ENCODE data around the gene INO80C.
A peak's percentile ranks its signal among the peaks of the same experiment; 100 is the strongest.

INO80C gene, protein sequence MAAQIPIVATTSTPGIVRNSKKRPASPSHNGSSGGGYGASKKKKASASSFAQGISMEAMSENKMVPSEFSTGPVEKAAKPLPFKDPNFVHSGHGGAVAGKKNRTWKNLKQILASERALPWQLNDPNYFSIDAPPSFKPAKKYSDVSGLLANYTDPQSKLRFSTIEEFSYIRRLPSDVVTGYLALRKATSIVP

DNA sequence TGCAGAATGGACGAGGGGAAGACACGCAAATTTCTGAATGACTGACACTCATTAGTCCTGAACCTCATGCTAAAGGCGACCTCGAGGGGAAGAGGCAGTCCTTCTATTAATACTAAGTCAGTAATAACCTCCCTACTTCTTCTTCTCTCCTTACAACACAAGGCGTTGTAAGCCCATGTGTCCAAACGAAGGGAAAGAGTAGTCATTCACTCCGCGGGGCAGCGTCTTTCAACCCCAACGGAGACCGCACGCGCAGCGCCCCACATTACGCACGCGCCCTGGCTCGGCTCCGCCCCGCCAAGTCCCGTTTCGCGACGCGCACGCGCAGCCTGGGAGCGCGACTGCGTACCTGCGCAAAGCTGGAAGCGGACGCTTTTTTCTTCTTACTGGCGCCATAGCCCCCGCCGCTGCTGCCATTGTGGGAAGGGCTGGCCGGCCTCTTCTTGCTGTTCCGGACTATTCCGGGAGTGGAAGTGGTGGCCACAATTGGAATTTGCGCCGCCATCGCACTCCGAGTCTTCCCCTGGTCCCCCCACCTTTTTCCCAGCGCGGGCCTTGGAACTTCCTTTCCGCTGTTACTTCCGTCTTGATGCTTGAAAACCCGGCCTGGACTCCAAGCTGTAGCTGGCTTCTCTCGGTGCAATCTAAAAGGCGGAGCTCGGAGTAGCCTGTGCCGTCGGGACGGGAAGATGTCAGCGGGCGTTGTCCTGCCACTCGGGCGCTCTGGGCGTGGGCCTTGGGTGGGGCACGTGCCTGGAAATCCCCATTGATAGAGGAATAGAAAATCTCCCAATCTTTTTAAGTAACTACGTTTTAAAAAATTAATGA is at the start of gene INO80C:
Gene INO80C (minus strand): TSS at position 591 of the 828 bp plus-strand sequence. CDS start 86 bp downstream, at position 505.
- H3K4me3 ChIP-seq (ENCODE audit: low read depth, low read length), result peak within 1 kb of the TSS; percentile 68
- TF ChIP-seq, protein P1, sequence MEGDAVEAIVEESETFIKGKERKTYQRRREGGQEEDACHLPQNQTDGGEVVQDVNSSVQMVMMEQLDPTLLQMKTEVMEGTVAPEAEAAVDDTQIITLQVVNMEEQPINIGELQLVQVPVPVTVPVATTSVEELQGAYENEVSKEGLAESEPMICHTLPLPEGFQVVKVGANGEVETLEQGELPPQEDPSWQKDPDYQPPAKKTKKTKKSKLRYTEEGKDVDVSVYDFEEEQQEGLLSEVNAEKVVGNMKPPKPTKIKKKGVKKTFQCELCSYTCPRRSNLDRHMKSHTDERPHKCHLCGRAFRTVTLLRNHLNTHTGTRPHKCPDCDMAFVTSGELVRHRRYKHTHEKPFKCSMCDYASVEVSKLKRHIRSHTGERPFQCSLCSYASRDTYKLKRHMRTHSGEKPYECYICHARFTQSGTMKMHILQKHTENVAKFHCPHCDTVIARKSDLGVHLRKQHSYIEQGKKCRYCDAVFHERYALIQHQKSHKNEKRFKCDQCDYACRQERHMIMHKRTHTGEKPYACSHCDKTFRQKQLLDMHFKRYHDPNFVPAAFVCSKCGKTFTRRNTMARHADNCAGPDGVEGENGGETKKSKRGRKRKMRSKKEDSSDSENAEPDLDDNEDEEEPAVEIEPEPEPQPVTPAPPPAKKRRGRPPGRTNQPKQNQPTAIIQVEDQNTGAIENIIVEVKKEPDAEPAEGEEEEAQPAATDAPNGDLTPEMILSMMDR (IDR thresholded peaks at IDR 0.05; ENCODE audit: insufficient read depth, low read depth, low read length, missing control alignments), result no peak
- peak; percentile 97 for DNase-seq (ENCODE audit: low read depth)

DNA sequence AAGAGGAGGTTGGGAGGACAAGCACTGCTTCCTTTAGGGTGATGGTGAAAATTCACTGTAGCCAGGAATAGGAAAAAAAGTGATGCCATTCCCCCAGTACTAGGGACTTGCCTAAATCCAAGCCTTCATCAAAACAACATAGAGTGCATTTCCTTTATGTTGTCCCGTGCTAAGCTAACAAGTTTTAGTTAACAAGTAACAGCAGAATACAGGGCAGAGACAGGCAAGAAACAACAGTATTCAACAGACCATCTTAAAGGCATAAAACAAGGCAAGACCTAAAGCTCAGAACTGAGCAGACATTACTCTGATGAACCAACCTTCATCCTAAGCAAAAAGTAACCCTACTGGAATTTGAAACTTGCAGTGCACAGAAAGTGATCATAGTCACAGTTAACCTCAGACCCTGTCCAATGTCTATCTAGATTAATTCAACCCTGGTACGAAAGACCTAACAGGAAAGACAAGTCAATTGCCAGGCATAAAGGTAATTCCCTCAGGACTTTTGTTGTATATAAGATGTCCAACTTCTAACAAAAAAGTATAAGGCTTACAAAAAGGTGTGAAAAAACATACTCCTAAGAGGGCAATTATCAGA is 49.3 kb upstream of the INO80C start:
- no peak for DNase-seq (ENCODE audit: low read depth)
- no peak overlapping the region for H3K4me3 ChIP-seq (ENCODE audit: low read depth, low read length)
- TF ChIP-seq, protein P1 (IDR thresholded peaks at IDR 0.05; ENCODE audit: insufficient read depth, low read depth, low read length, missing control alignments), result no peak

DNA sequence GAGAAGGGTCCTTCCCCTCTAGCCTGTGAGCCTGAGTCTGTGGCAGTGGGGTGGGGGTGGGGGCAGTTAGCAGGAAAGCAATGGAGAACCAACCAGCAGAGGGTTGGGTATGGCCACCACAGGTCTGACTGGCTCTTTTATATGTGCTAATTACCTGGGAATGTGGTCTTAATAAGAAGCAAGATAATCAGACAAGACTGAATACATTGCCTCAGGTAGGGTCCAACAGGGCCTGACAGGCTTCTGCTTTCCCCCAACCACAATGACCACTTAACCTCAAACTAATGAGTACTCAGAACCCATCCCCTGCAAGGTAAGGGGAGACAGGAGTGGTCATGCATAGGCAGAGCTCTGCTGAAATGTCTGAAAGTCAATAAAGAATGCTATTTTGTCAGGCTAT is 44.6 kb upstream of the INO80C start:
- no peak for DNase-seq (ENCODE audit: low read depth)
- TF ChIP-seq, protein P1 (IDR thresholded peaks at IDR 0.05; ENCODE audit: insufficient read depth, low read depth, low read length, missing control alignments), result no peak
- H3K4me3 ChIP-seq (ENCODE audit: low read depth, low read length), result no peak overlapping the region

DNA sequence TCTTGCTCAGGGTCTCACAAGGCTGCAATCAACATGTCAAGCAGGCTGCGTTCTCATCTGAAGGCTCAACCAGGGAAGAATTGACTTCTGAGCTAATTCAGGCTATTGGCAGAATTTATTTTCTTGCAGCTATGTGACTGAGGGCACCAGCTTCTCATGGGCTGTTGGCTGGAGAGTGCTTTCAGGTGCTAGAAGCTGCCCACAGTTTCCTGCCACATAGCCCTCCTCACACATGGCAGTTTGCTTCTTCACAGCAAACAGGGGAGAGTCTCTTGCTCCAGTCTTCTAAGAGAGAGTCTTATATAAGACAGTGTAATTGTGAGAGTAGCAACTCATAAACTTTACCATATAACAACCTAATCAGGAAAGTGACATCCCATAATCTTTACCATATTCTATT is 37.5 kb upstream of the INO80C start:
- TF ChIP-seq, protein P1 (IDR thresholded peaks at IDR 0.05; ENCODE audit: insufficient read depth, low read depth, low read length, missing control alignments), result no peak
- no peak overlapping the region for H3K4me3 ChIP-seq (ENCODE audit: low read depth, low read length)
- DNase-seq (ENCODE audit: low read depth), result no peak

DNA sequence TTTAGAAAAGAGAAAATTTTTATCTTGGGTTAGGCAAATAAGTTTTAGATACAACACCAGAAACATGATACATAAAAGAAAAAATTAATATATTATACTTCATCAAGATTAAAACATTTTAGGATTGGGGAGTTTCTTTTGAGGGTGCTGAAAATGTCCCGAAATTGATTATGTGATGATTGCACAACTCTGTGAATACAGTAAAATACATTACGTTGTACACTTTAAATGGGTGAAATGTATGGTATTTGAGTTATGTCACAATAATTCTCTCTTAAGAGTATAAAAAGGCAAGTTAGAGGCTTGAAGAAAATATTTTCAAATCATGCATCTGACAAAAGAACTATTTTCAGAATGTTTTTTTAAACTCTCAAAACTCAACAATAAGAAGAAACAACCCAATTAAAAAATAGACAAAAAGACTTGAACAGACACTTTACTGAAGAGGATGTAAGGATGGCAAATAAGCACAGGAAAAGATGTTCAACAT is 36.2 kb upstream of the INO80C start:
- TF ChIP-seq, protein P1 (IDR thresholded peaks at IDR 0.05; ENCODE audit: insufficient read depth, low read depth, low read length, missing control alignments), result no peak
- no peak for DNase-seq (ENCODE audit: low read depth)
- no peak overlapping the region for H3K4me3 ChIP-seq (ENCODE audit: low read depth, low read length)

DNA sequence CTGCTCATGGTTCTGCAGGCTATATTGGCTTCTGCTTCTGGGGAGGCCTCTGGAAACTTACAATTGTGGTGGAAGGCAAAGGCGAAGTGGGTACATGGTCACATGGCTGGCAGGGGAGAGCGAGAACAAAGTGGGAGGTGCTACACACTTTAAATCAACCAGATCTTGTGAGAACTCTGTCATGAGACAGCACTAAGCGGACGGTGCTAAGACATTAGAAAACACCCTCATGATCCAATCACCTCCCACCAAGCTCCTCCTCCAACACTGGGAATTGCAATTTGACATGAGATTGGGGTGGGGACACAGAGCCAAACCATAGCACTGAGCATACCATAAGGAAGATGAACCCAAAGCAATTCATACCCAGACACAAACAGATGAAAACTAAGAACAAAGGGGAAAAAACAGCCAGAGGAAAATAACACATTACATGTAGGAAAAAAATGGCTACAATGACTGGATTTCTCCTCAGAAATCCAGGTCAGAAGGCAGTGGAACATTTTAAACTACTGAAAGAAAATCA is 31.1 kb upstream of the INO80C start:
- H3K4me3 ChIP-seq (ENCODE audit: low read depth, low read length), result no peak overlapping the region
- no peak for DNase-seq (ENCODE audit: low read depth)
- TF ChIP-seq, protein P1 (IDR thresholded peaks at IDR 0.05; ENCODE audit: insufficient read depth, low read depth, low read length, missing control alignments), result no peak
